Gastroesophageal sphincter (tissue), 3 donors: Measurements from ENCODE around the gene RHBG.

ENCODE experiments used
- CTCF ChIP-seq, 4 experiments: fragments of 200-600 bp in 2 of 4; fragments of 450-650 bp in 2 of 4; sonication (generic) in 1 of 4; IDR thresholded peaks; one replicate each; pipeline ENCODE4 v1.5.1; 2017 to 2019; ENCODE audit warnings: antibody characterized with exemption in 4 of 4, mild to moderate bottlenecking in 2 of 4, moderate library complexity in 2 of 4
- EP300 ChIP-seq: sonication (generic); formaldehyde crosslinking; IDR thresholded peaks from one replicate; pipeline ENCODE4 v1.6.1; 2017; ENCODE audit warnings: antibody characterized with exemption, mild to moderate bottlenecking
- POLR2A ChIP-seq, 2 donors: fragments of 450-650 bp; IDR thresholded peaks; one replicate each; pipeline ENCODE4 v1.6.1; 2017; ENCODE audit warnings: antibody characterized with exemption in 2 of 2, mild to moderate bottlenecking in 2 of 2, moderate library complexity in 1 of 2
- POLR2AphosphoS5 ChIP-seq: sonication (generic); formaldehyde crosslinking; IDR thresholded peaks from one replicate; pipeline ENCODE4 v1.6.1; 2017; ENCODE audit warnings: antibody characterized with exemption

- TF ChIP-seq CTCF (IDR thresholded peaks at IDR 0.05) (no peak), POLR2A (IDR thresholded peaks at IDR 0.05) (no peak), EP300 (no peak), POLR2AphosphoS5 (no peak)
Observed at GRCh38 chr1:156394835-156395461, 25.9 kb downstream of the RHBG start.
